ENCODE results near the gene TBL1XR1.

Gene TBL1XR1

DNA sequence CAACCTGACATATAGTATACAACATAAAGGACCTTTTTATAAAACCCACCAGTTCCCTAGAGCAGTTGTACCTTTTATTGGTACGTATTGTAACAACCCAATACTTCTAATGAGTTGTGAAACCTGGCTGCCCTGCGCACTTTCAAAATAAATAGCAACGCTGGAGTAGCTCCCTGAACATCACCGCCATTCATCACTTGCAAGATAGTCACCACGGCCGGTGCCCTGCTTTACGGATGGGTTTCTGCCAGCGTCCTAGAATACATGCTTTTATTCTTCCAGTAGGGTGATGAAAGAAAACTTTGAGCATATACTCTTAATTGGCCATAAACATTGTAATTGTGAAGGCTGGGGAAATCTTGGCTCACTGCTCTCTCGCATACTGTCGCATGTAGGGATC, 220.7 kb downstream of the TBL1XR1 start:
- TF ChIP-seq, protein P1, sequence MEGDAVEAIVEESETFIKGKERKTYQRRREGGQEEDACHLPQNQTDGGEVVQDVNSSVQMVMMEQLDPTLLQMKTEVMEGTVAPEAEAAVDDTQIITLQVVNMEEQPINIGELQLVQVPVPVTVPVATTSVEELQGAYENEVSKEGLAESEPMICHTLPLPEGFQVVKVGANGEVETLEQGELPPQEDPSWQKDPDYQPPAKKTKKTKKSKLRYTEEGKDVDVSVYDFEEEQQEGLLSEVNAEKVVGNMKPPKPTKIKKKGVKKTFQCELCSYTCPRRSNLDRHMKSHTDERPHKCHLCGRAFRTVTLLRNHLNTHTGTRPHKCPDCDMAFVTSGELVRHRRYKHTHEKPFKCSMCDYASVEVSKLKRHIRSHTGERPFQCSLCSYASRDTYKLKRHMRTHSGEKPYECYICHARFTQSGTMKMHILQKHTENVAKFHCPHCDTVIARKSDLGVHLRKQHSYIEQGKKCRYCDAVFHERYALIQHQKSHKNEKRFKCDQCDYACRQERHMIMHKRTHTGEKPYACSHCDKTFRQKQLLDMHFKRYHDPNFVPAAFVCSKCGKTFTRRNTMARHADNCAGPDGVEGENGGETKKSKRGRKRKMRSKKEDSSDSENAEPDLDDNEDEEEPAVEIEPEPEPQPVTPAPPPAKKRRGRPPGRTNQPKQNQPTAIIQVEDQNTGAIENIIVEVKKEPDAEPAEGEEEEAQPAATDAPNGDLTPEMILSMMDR (IDR thresholded peaks at IDR 0.05; ENCODE audit: low read length): no peak
- TF ChIP-seq EZH2 (IDR thresholded peaks at IDR 0.05; ENCODE audit: borderline replicate concordance, low read length): no peak
- H3K4me3 ChIP-seq (ENCODE audit: low read depth, low read length, poor library complexity, severe bottlenecking): no peak overlapping the region
- no peaks in the 10 kb centered on the region for H3K36me3 ChIP-seq (ENCODE audit: insufficient read depth, low read length)
- no peak overlapping the region for H2AFZ ChIP-seq (ENCODE audit: low read length)
- H3K27me3 ChIP-seq (ENCODE audit: insufficient read depth, low read length): no peaks in the 10 kb centered on the region
- no peaks in the 10 kb centered on the region for H3K9me2 ChIP-seq (ENCODE audit: low read depth, low read length)
- no peak overlapping the region for H3K27ac ChIP-seq (ENCODE audit: low read depth, low read length, poor library complexity, severe bottlenecking)
- no peaks in the 10 kb centered on the region for H3K9me3 ChIP-seq (ENCODE audit: low read length)
- H3K79me2 ChIP-seq (ENCODE audit: insufficient read depth, low read length): no peaks in the 10 kb centered on the region
- H3K9ac ChIP-seq (ENCODE audit: low read length): no peak overlapping the region
- no peaks in the 10 kb centered on the region for H3K4me1 ChIP-seq (ENCODE audit: insufficient read depth, low read length, severe bottlenecking)
- no peaks in the 10 kb centered on the region; the same call in 1 of the 2 replicates for H3F3A ChIP-seq (ENCODE audit: insufficient read depth, low read length)
- no peaks in the 10 kb centered on the region for H4K20me1 ChIP-seq (ENCODE audit: insufficient read depth, low read length)
- no peak overlapping the region for H3K4me2 ChIP-seq (ENCODE audit: low read length)

DNA sequence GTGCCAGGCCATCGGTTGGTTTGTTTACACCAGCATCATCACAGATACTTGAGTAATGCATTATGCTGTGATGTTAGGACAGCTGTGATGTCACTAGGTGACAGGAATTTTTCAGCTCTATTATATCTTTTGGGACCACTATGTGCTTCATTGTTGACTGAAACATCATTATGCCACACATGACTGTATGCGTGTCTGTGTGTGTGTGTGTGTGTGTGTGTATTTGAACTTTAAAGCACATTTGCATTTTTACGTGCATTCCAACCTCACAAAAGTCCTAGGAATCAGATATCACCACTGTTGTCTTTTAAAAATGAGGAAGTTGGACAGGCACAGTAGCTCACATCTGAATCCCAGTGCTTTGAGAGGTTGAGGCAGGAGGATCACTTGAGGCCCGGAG, 223.0 kb downstream of the TBL1XR1 start:
- H3K79me2 ChIP-seq (ENCODE audit: insufficient read depth, low read length): no peaks in the 10 kb centered on the region
- no peak overlapping the region for H3K4me2 ChIP-seq (ENCODE audit: low read length)
- H4K20me1 ChIP-seq (ENCODE audit: insufficient read depth, low read length): no peaks in the 10 kb centered on the region
- no peak overlapping the region for H3K4me3 ChIP-seq (ENCODE audit: low read depth, low read length, poor library complexity, severe bottlenecking)
- H3K27me3 ChIP-seq (ENCODE audit: insufficient read depth, low read length): no peaks in the 10 kb centered on the region
- no peak overlapping the region for H2AFZ ChIP-seq (ENCODE audit: low read length)
- H3K9me2 ChIP-seq (ENCODE audit: low read depth, low read length): no peaks in the 10 kb centered on the region
- H3K9ac ChIP-seq (ENCODE audit: low read length): no peak overlapping the region
- H3K27ac ChIP-seq (ENCODE audit: low read depth, low read length, poor library complexity, severe bottlenecking): no peak overlapping the region
- no peaks in the 10 kb centered on the region; the same call in 1 of the 2 replicates for H3F3A ChIP-seq (ENCODE audit: insufficient read depth, low read length)
- no peaks in the 10 kb centered on the region for H3K4me1 ChIP-seq (ENCODE audit: insufficient read depth, low read length, severe bottlenecking)
- no peaks in the 10 kb centered on the region for H3K9me3 ChIP-seq (ENCODE audit: low read length)
- H3K36me3 ChIP-seq (ENCODE audit: insufficient read depth, low read length): no peaks in the 10 kb centered on the region
- TF ChIP-seq EZH2 (IDR thresholded peaks at IDR 0.05; ENCODE audit: borderline replicate concordance, low read length): no peak
- TF ChIP-seq, protein P1 (IDR thresholded peaks at IDR 0.05; ENCODE audit: low read length): no peak

DNA sequence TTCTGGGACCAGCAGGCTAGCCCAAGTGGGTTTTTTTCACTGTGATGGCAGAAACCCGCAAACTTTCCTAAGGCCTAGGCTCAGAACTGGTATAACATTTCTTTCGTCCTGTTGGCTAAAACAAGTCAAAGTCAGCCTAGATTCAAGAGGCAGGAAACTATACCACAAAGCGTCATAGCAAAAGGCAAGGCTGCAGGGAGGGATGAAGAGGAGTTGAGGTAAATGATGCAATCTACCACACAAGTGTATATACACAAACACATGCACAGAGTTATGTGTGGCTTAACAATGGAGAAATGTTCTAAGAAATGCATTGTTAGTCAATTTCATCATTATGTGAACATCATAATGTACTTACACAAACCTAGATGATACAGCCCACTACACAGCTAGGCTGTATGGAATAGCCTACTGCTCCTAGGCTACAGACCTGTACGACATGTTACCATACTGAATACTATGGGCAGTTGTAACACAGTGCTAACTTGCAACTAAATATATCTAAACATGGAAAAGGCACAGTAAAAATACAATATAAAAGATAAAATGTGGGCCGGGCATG, 225.6 kb downstream of the TBL1XR1 start:
- Histone ChIP-seq H4K20me1 (ENCODE audit: insufficient read depth, low read length) (no peaks in the 10 kb centered on the region), H3F3A (ENCODE audit: insufficient read depth, low read length) (no peaks in the 10 kb centered on the region; the same call in 1 of the 2 replicates), H3K4me3 (ENCODE audit: low read depth, low read length, poor library complexity, severe bottlenecking) (no peak overlapping the region), H3K9me2 (ENCODE audit: low read depth, low read length) (no peaks in the 10 kb centered on the region), H3K27me3 (ENCODE audit: insufficient read depth, low read length) (no peaks in the 10 kb centered on the region), H3K36me3 (ENCODE audit: insufficient read depth, low read length) (no peaks in the 10 kb centered on the region), H3K79me2 (ENCODE audit: insufficient read depth, low read length) (no peaks in the 10 kb centered on the region), H2AFZ (ENCODE audit: low read length) (no peak overlapping the region), H3K4me2 (ENCODE audit: low read length) (no peak overlapping the region), H3K9ac (ENCODE audit: low read length) (no peak overlapping the region), H3K27ac (ENCODE audit: low read depth, low read length, poor library complexity, severe bottlenecking) (no peak overlapping the region), H3K9me3 (ENCODE audit: low read length) (no peaks in the 10 kb centered on the region), H3K4me1 (ENCODE audit: insufficient read depth, low read length, severe bottlenecking) (no peaks in the 10 kb centered on the region)
- TF ChIP-seq, protein P1 (IDR thresholded peaks at IDR 0.05; ENCODE audit: low read length): no peak
- no peak for TF ChIP-seq EZH2 (IDR thresholded peaks at IDR 0.05; ENCODE audit: borderline replicate concordance, low read length)

Data from OCI-LY1 (cell line).